Measurements from ENCODE around the gene PRCC.
A peak's percentile ranks its signal among the peaks of the same experiment; 100 is the strongest.

Gene PRCC

DNA sequence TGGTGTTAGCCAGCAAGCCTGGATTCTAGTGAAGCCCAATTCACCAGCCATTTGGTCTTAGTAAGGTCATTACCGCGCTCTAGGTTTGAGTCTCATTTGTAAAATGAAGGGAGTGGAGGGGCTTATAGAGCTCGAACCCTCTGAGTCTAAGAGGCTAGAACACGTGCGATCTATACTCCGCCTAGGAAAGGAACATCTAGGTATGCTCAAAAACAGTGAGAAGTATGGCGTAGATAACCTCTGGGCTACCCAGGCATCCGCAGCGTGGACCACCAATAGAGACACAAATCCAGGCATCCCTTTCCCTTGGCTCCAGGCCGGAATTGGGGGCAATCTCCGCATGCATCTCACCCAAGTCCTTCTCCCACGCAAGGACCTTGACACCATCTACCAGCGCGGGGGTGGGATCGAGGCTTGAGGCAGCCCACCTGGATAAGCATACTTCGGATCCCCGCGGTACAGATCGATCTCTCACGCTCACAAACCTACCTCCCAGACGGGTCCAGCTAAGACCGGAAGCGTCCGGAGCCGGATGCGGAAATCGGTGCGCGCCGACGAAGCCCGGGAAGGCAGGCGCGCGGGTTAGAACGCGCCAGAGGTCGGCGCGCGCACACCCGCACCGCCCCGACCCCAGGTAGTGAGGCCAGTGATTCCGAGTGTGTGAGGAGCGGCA lies 39.3 kb upstream of the PRCC start, which contains the start of gene METTL25B:
Gene METTL25B (plus strand): TSS at position 544 of the 673 bp plus-strand sequence. CDS start 636 bp downstream, outside the sequence.
- Histone ChIP-seq H3K27me3 (ENCODE audit: insufficient read depth, low read length, poor library complexity, severe bottlenecking) (no peaks in the 10 kb centered on the region), H2AFZ (ENCODE audit: low read length) (peak within 1 kb of the TSS; percentile 88), H4K20me1 (ENCODE audit: insufficient read depth, low read length, poor library complexity, severe bottlenecking) (peaks cover 47% of the 10 kb centered on the region), H3F3A (ENCODE audit: low read depth) (no peaks in the 10 kb centered on the region), H3K4me2 (ENCODE audit: low read depth, low read length, poor library complexity, severe bottlenecking) (peak within 1 kb of the TSS; percentile 100), H3K9ac (ENCODE audit: low read depth, low read length, poor library complexity, severe bottlenecking) (peak within 1 kb of the TSS; percentile 94), H3K9me2 (replicated peaks; ENCODE audit: low read depth, low read length) (no peaks in the 10 kb centered on the region), H3K79me2 (ENCODE audit: insufficient read depth, low read length) (peaks cover 62% of the 10 kb centered on the region), H3K36me3 (ENCODE audit: insufficient read depth, low read length) (peaks cover 16% of the 10 kb centered on the region; the same call in 1 of the 2 replicates), H3K4me1 (ENCODE audit: insufficient read depth, low read length, poor library complexity, severe bottlenecking) (peaks cover 47% of the 10 kb centered on the region), H3K4me3 (ENCODE audit: low read length, poor library complexity, severe bottlenecking) (peak within 1 kb of the TSS; percentile 95), H3K9me3 (ENCODE audit: insufficient read depth, low read depth, low read length) (no peaks in the 10 kb centered on the region)
- TF ChIP-seq, protein P1, sequence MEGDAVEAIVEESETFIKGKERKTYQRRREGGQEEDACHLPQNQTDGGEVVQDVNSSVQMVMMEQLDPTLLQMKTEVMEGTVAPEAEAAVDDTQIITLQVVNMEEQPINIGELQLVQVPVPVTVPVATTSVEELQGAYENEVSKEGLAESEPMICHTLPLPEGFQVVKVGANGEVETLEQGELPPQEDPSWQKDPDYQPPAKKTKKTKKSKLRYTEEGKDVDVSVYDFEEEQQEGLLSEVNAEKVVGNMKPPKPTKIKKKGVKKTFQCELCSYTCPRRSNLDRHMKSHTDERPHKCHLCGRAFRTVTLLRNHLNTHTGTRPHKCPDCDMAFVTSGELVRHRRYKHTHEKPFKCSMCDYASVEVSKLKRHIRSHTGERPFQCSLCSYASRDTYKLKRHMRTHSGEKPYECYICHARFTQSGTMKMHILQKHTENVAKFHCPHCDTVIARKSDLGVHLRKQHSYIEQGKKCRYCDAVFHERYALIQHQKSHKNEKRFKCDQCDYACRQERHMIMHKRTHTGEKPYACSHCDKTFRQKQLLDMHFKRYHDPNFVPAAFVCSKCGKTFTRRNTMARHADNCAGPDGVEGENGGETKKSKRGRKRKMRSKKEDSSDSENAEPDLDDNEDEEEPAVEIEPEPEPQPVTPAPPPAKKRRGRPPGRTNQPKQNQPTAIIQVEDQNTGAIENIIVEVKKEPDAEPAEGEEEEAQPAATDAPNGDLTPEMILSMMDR (conservative IDR thresholded peaks at IDR 0.05; ENCODE audit: low read length): no peak
- TF ChIP-seq EZH2phosphoT487 (IDR thresholded peaks at IDR 0.05; ENCODE audit: borderline replicate concordance): no peak

DNA sequence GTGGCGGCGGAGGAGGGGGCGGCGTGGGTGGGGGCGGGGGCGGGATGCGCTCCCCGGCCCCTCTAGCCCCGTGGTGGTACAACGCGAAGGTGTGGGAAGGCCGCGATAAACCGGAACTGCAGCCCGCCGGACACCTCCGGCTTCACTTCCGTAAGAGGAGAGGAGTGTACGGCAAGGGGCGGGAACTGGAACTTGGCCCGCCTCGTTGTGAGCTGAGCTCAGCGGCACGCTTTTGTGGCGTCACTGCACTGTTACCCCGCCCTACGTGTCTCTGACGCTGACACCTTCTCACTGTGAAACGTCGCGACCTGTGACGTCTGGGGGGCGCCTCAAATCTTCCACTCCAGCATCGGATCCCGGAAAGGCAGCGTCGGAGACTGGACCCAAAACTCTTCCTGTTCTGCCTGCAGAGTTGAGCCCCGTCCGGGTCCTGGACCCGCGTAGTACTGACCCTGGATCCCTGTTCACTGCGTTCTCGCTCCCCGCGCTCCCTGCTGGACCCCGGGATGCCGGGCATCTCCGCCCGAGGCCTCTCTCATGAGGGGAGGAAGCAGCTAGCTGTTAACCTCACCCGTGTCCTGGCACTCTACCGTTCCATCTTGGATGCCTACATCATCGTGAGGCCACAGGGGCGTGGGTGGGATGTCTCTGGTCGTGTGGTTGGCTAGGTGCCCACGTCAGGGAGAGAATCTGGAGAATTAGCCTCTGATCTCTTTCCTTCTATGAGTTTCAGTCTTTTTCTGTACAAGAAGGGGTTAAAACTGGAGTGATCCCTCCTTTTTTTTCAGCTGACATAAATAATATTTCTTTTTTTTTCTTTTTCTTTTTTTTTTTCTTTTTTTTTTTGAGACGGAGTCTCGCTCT lies 38.5 kb upstream of the PRCC start, which contains the start of gene ISG20L2:
Gene ISG20L2 (minus strand): TSS at position 168 of the 864 bp plus-strand sequence. CDS start 1,114 bp downstream, outside the sequence.
- peak within 1 kb of the TSS; percentile 100 for H3K4me2 ChIP-seq (ENCODE audit: low read depth, low read length, poor library complexity, severe bottlenecking)
- peak within 1 kb of the TSS; percentile 94 for H3K9ac ChIP-seq (ENCODE audit: low read depth, low read length, poor library complexity, severe bottlenecking)
- H3K9me2 ChIP-seq (replicated peaks; ENCODE audit: low read depth, low read length): no peaks in the 10 kb centered on the region
- peak within 1 kb of the TSS; percentile 95 for H3K4me3 ChIP-seq (ENCODE audit: low read length, poor library complexity, severe bottlenecking)
- TF ChIP-seq, protein P1 (conservative IDR thresholded peaks at IDR 0.05; ENCODE audit: low read length): no peak
- TF ChIP-seq EZH2phosphoT487 (IDR thresholded peaks at IDR 0.05; ENCODE audit: borderline replicate concordance): no peak
- H3K9me3 ChIP-seq (ENCODE audit: insufficient read depth, low read depth, low read length): no peaks in the 10 kb centered on the region
- peak within 1 kb of the TSS; percentile 88 for H2AFZ ChIP-seq (ENCODE audit: low read length)
- H3K27me3 ChIP-seq (ENCODE audit: insufficient read depth, low read length, poor library complexity, severe bottlenecking): no peaks in the 10 kb centered on the region
- H3K4me1 ChIP-seq (ENCODE audit: insufficient read depth, low read length, poor library complexity, severe bottlenecking): peaks cover 44% of the 10 kb centered on the region
- peaks cover 41% of the 10 kb centered on the region for H4K20me1 ChIP-seq (ENCODE audit: insufficient read depth, low read length, poor library complexity, severe bottlenecking)
- H3K36me3 ChIP-seq (ENCODE audit: insufficient read depth, low read length): peaks cover 8% of the 10 kb centered on the region; the same call in 1 of the 2 replicates
- no peaks in the 10 kb centered on the region for H3F3A ChIP-seq (ENCODE audit: low read depth)
- peaks cover 55% of the 10 kb centered on the region for H3K79me2 ChIP-seq (ENCODE audit: insufficient read depth, low read length)

DNA sequence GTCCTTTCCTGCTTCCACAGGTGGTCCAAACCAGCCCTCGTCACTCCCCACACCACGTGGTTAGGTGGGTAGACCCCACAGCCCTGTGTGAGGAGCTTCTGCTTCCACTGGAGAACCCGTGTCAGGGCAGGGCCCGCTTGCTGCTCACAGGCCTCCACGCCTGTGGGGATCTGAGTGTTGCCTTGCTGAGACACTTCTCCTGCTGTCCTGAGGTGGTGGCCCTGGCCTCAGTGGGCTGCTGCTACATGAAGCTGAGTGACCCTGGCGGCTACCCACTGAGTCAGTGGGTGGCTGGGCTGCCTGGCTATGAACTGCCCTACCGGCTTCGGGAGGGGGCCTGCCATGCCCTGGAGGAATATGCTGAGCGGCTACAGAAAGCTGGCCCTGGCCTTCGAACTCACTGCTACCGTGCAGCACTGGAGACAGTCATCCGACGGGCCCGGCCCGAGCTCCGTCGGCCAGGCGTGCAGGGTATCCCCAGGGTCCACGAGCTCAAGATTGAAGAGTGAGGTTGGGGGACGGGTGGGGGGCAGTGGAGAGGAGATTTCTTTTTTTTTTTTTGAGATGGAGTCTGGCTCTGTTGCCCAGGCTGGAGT lies 33.2 kb upstream of the PRCC start:
- Histone ChIP-seq H3K4me1 (ENCODE audit: insufficient read depth, low read length, poor library complexity, severe bottlenecking) (peaks cover 8% of the 10 kb centered on the region), H3K36me3 (ENCODE audit: insufficient read depth, low read length) (no peaks in the 10 kb centered on the region; the same call in 1 of the 2 replicates)

More for the DNA sequence above, 33.2 kb upstream of the PRCC start:
- Histone ChIP-seq H3K9me3 (ENCODE audit: insufficient read depth, low read depth, low read length) (no peaks in the 10 kb centered on the region), H3F3A (ENCODE audit: low read depth) (no peaks in the 10 kb centered on the region), H4K20me1 (ENCODE audit: insufficient read depth, low read length, poor library complexity, severe bottlenecking) (no peaks in the 10 kb centered on the region), H3K4me3 (ENCODE audit: low read length, poor library complexity, severe bottlenecking) (no peak overlapping the region), H3K9ac (ENCODE audit: low read depth, low read length, poor library complexity, severe bottlenecking) (no peak overlapping the region), H2AFZ (ENCODE audit: low read length) (no peak overlapping the region), H3K4me2 (ENCODE audit: low read depth, low read length, poor library complexity, severe bottlenecking) (no peak overlapping the region), H3K9me2 (replicated peaks; ENCODE audit: low read depth, low read length) (no peaks in the 10 kb centered on the region), H3K27me3 (ENCODE audit: insufficient read depth, low read length, poor library complexity, severe bottlenecking) (no peaks in the 10 kb centered on the region), H3K79me2 (ENCODE audit: insufficient read depth, low read length) (peaks cover 10% of the 10 kb centered on the region)
- TF ChIP-seq, protein P1 (conservative IDR thresholded peaks at IDR 0.05; ENCODE audit: low read length): no peak
- no peak for TF ChIP-seq EZH2phosphoT487 (IDR thresholded peaks at IDR 0.05; ENCODE audit: borderline replicate concordance)
